SK-N-SH (cell line): ENCODE data around the gene MRGPRX3. TPM values are rescaled to one million over a fixed set of nuclear protein-coding genes. Genes with fewer than 3 reads are reported as not detected.

Experiments
- CTCF ChIA-PET: fragments of 300-600, 350-600 bp; formaldehyde crosslinking; extraction: SDS; loops from one replicate; lab custom pipeline; 2021; lab: Yijun Ruan, JAX
- POLR2A ChIA-PET: fragments of 350-600 bp; sonication (Branson Sonifier 250); formaldehyde crosslinking; extraction: SDS; loops from one replicate; lab custom pipeline; 2020; ENCODE audit warnings: antibody characterized with exemption, inconsistent platforms; lab: Yijun Ruan, JAX
- DNase-seq: peaks from one replicate; pipeline ENCODE4 v3.0.0; 2012
- H2AFZ ChIP-seq: fragments of 200-600 bp; sonication (generic); 2 replicates; pipeline ENCODE4 v1.8.1; 2016; ENCODE audit warnings: antibody characterized with exemption, mild to moderate bottlenecking, low read depth
- H3F3A ChIP-seq: fragments of 200-600 bp; sonication (generic); replicated peaks from 2 replicates; pipeline ENCODE3; 2016; ENCODE audit warnings: antibody characterized with exemption, mild to moderate bottlenecking; ENCODE audit not compliant: insufficient read depth
- H3K27ac ChIP-seq, 2 experiments: fragments of 200-500 bp in 1 of 2; fragments of 200-600 bp in 1 of 2; sonication (Bioruptor generic) in 1 of 2; sonication (generic), shearing (Covaris generic) in 1 of 2; 2 replicates each; pipeline versions ENCODE4 v1.5.1 to v1.6.1; 2014 to 2016; ENCODE audit warnings: low read depth in 2 of 2, inconsistent platforms in 1 of 2, low read length in 1 of 2, mild to moderate bottlenecking in 1 of 2, mixed read lengths in 1 of 2
- H3K27me3 ChIP-seq: fragments of 200-600 bp; sonication (generic), shearing (Covaris generic); 2 replicates; pipeline ENCODE4 v1.6.1; 2016; ENCODE audit warnings: mixed run types; ENCODE audit not compliant: insufficient read depth
- H3K36me3 ChIP-seq, 2 experiments: fragments of 200-500 bp in 1 of 2; fragments of 200-600 bp in 1 of 2; sonication (Bioruptor generic) in 1 of 2; sonication (generic) in 1 of 2; replicated peaks in 1 of 2; 2 replicates each; pipeline versions ENCODE3 to v1.5.1; 2014 to 2016; ENCODE audit warnings: low read length in 1 of 2, mild to moderate bottlenecking in 1 of 2; ENCODE audit not compliant: insufficient read depth in 2 of 2, control insufficient read depth in 1 of 2
- H3K4me1 ChIP-seq, 2 experiments: fragments of 200-500 bp in 1 of 2; fragments of 200-600 bp in 1 of 2; sonication (Bioruptor generic) in 1 of 2; sonication (generic), shearing (Covaris generic) in 1 of 2; 2 replicates each; pipeline versions ENCODE4 v1.5.1 to v1.6.1; 2014 to 2016; ENCODE audit warnings: low read depth in 1 of 2, low read length in 1 of 2, mixed run types in 1 of 2; ENCODE audit not compliant: insufficient read depth in 2 of 2, control insufficient read depth in 1 of 2
- H3K4me2 ChIP-seq: fragments of 200-600 bp; sonication (generic), shearing (Covaris generic); 2 replicates; pipeline ENCODE4 v1.6.1; 2017; ENCODE audit warnings: mixed run types
- H3K4me3 ChIP-seq, 2 experiments: fragments of 200-500 bp in 1 of 2; fragments of 200-600 bp in 1 of 2; sonication (Bioruptor generic) in 1 of 2; sonication (generic), shearing (Covaris generic) in 1 of 2; 2 replicates each; pipeline versions ENCODE4 v1.5.1 to v1.8.1; 2014 to 2016; ENCODE audit warnings: low read depth in 2 of 2, inconsistent platforms in 1 of 2, low read length in 1 of 2, mild to moderate bottlenecking in 1 of 2, mixed read lengths in 1 of 2, moderate library complexity in 1 of 2
- H3K79me2 ChIP-seq: fragments of 200-600 bp; sonication (generic); 2 replicates; pipeline ENCODE4 v1.8.1; 2017; ENCODE audit warnings: mild to moderate bottlenecking; ENCODE audit not compliant: insufficient read depth
- H3K9ac ChIP-seq: fragments of 200-600 bp; sonication (generic); 2 replicates; pipeline ENCODE4 v1.6.1; 2017; ENCODE audit warnings: mixed run types
- H3K9me2 ChIP-seq: fragments of 200-600 bp; sonication (generic); 2 replicates; pipeline ENCODE4 v1.6.1; 2017; ENCODE audit warnings: mixed run types
- H3K9me3 ChIP-seq: fragments of 200-600 bp; sonication (generic); 2 replicates; pipeline ENCODE4 v1.6.1; 2017; ENCODE audit warnings: mixed run types, mild to moderate bottlenecking, moderate library complexity
- H4K20me1 ChIP-seq: fragments of 200-600 bp; sonication (generic); 2 replicates; pipeline ENCODE4 v1.6.1; 2017; ENCODE audit warnings: mild to moderate bottlenecking, mixed run types; ENCODE audit not compliant: insufficient read depth
- EZH2phosphoT487 ChIP-seq: fragments of 200-600 bp; sonication (generic); IDR thresholded peaks from 2 replicates; pipeline ENCODE4 v1.6.1; 2017; ENCODE audit warnings: low read depth, mixed run types, mild to moderate bottlenecking, antibody characterized with exemption, moderate library complexity, borderline replicate concordance
- FOSL2 ChIP-seq: IDR thresholded peaks from 2 replicates; pipeline ENCODE4 v1.4.0; 2012; ENCODE audit warnings: low read depth, mild to moderate bottlenecking, moderate library complexity, borderline replicate concordance
- GATA2 ChIP-seq: sonication (generic); formaldehyde crosslinking; IDR thresholded peaks from 2 replicates; pipeline ENCODE4 v1.5.0; 2020; ENCODE audit warnings: mild to moderate bottlenecking, missing genetic modification reagents
- JUND ChIP-seq: IDR thresholded peaks from 2 replicates; pipeline ENCODE4 v1.4.0; 2012
- MEF2A ChIP-seq: IDR thresholded peaks from 2 replicates; pipeline ENCODE4 v1.4.0; 2012; ENCODE audit warnings: low read depth, borderline replicate concordance
- MXI1 ChIP-seq: IDR thresholded peaks from 2 replicates; pipeline ENCODE4 v1.6.1; 2012; ENCODE audit warnings: mild to moderate bottlenecking, low read depth, low read length, improper control_type of control experiment
- RFX5 ChIP-seq: IDR thresholded peaks from 2 replicates; pipeline ENCODE4 v1.6.1; 2012; ENCODE audit warnings: mild to moderate bottlenecking, improper control_type of control experiment, low read length
- WGBS: methylation state at CpG from one replicate; pipeline ENCODE4 v1.1.6; 2017; ENCODE audit warnings: low lambda C conversion rate; 5-methylcytosine and 5-hydroxymethylcytosine counted together
- polyA plus RNA-seq, 3 experiments: library from polyadenylated mRNA; depleted of rRNA; stranded (reverse); fragments of >200 nt; gene quantifications; 2 replicates each; pipeline ENCODE4 v1.2.3, GENCODE V29; 2012
- TF ChIP-seq, protein P1 (sequence below): fragments of 150-350 bp; IDR thresholded peaks from 2 replicates; pipeline ENCODE4 v1.6.1; 2016; ENCODE audit warnings: mild to moderate bottlenecking, low read depth, low read length
- TF ChIP-seq, protein P2 (sequence below): fragments of 150-350 bp; IDR thresholded peaks from 2 replicates; pipeline ENCODE4 v1.6.1; 2017; ENCODE audit warnings: antibody characterized with exemption, low read length, low read depth, borderline replicate concordance
- TF ChIP-seq, protein P3 (sequence below): IDR thresholded peaks from 2 replicates; pipeline ENCODE4 v1.4.0; 2012; ENCODE audit warnings: low read depth
- TF ChIP-seq, protein P4 (sequence below): IDR thresholded peaks from 2 replicates; pipeline ENCODE4 v1.6.1; 2012; ENCODE audit warnings: mild to moderate bottlenecking, low read depth, low read length, moderate library complexity

The MRGPRX3 gene
- polyA plus RNA-seq, 1 of the 3 experiments (the other 2 are of a cell fraction): not detected

DNA sequence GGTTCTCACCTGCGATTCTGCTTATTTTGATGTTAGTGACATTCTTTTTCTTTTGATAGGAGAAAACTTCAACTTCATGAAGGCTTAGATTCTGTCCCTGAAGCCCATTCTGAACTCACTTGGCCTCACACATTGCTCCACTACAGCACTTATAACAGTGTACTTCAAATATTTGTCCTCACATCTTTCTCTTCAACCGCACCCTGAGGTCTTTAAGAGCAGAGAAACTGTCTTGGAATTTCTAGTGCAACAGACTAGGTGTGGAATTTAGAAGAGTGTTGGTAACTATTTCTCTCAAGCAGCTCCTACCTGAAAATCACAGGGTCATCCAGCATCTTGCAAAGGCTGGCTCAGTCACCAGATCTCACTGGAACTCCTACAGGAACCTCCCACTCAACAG lies 7.8 kb downstream of the MRGPRX3 start:
- no peaks in the 10 kb centered on the region for H3K79me2 ChIP-seq
- no peak overlapping the region for H3K9ac ChIP-seq
- no peaks in the 10 kb centered on the region for H3K4me1 ChIP-seq
- no peaks in the 10 kb centered on the region for H3K9me3 ChIP-seq
- ChIA-PET CTCF (interaction anchor here (0.9 kb wide), 1 partner anchor 25 kb away, joined by 3 read pairs; no protein-coding TSS in a partner anchor), POLR2A (no interaction called here)
- H3K4me3 ChIP-seq: no peak overlapping the region
- no peaks in the 10 kb centered on the region for H4K20me1 ChIP-seq
- WGBS: 61% methylated on average over 2 of the region's 2 CpGs
- peaks cover 3% of the 10 kb centered on the region; the same call in 1 of the 2 replicates for H3K27me3 ChIP-seq
- no peak overlapping the region for H2AFZ ChIP-seq
- no peaks in the 10 kb centered on the region for H3K36me3 ChIP-seq
- H3K27ac ChIP-seq: no peak overlapping the region
- no peak for DNase-seq
- no peaks in the 10 kb centered on the region for H3F3A ChIP-seq
- H3K4me2 ChIP-seq: no peak overlapping the region
- TF ChIP-seq MXI1 (no peak), JUND (no peak), FOSL2 (no peak)
- no peaks in the 10 kb centered on the region for H3K9me2 ChIP-seq

DNA sequence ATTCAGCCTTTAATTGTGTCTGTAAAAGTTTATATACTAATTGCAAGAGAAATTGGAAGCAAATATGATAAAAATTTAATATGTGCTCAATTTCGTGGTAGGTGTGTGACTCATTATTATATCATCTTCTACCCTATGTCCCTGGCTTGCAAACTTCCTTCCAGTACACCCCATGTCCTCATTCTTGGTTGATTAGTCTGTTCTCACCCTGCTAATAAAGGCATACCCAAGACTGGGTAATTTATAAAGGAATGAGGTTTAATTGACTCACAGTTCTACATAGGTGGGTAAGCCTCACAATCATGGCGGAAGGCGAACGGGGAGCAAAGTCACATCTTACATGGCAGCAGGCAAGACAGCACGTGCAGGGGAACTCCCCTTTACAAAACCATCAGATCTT lies 11.9 kb downstream of the MRGPRX3 start:
- Histone ChIP-seq H3K27me3 (peaks cover 8% of the 10 kb centered on the region; the same call in 1 of the 2 replicates), H4K20me1 (no peaks in the 10 kb centered on the region), H3K9me3 (no peaks in the 10 kb centered on the region), H3K9me2 (no peaks in the 10 kb centered on the region), H2AFZ (no peak overlapping the region), H3F3A (no peaks in the 10 kb centered on the region), H3K9ac (no peak overlapping the region), H3K36me3 (no peaks in the 10 kb centered on the region), H3K4me1 (no peaks in the 10 kb centered on the region), H3K4me2 (no peak overlapping the region), H3K79me2 (no peaks in the 10 kb centered on the region), H3K27ac (no peak overlapping the region), H3K4me3 (no peak overlapping the region)
- ChIA-PET CTCF (interaction anchor here (1.2 to 1.5 kb wide), 2 partner anchors 29 to 153 kb away, joined by 3 to 5 read pairs; no protein-coding TSS in a partner anchor), POLR2A (no interaction called here)
- WGBS: 55% methylated on average over 5 of the region's 5 CpGs
- TF ChIP-seq, protein P1, sequence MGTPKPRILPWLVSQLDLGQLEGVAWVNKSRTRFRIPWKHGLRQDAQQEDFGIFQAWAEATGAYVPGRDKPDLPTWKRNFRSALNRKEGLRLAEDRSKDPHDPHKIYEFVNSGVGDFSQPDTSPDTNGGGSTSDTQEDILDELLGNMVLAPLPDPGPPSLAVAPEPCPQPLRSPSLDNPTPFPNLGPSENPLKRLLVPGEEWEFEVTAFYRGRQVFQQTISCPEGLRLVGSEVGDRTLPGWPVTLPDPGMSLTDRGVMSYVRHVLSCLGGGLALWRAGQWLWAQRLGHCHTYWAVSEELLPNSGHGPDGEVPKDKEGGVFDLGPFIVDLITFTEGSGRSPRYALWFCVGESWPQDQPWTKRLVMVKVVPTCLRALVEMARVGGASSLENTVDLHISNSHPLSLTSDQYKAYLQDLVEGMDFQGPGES: no peak
- TF ChIP-seq JUND (no peak), RFX5 (no peak), EZH2phosphoT487 (no peak), GATA2 (CRISPR knock-in tag) (no peak), MXI1 (no peak), MEF2A (no peak)
- TF ChIP-seq, protein P2, sequence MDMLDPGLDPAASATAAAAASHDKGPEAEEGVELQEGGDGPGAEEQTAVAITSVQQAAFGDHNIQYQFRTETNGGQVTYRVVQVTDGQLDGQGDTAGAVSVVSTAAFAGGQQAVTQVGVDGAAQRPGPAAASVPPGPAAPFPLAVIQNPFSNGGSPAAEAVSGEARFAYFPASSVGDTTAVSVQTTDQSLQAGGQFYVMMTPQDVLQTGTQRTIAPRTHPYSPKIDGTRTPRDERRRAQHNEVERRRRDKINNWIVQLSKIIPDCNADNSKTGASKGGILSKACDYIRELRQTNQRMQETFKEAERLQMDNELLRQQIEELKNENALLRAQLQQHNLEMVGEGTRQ: no peak
- TF ChIP-seq, protein P3, sequence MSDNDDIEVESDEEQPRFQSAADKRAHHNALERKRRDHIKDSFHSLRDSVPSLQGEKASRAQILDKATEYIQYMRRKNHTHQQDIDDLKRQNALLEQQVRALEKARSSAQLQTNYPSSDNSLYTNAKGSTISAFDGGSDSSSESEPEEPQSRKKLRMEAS: no peak
- TF ChIP-seq, protein P4, sequence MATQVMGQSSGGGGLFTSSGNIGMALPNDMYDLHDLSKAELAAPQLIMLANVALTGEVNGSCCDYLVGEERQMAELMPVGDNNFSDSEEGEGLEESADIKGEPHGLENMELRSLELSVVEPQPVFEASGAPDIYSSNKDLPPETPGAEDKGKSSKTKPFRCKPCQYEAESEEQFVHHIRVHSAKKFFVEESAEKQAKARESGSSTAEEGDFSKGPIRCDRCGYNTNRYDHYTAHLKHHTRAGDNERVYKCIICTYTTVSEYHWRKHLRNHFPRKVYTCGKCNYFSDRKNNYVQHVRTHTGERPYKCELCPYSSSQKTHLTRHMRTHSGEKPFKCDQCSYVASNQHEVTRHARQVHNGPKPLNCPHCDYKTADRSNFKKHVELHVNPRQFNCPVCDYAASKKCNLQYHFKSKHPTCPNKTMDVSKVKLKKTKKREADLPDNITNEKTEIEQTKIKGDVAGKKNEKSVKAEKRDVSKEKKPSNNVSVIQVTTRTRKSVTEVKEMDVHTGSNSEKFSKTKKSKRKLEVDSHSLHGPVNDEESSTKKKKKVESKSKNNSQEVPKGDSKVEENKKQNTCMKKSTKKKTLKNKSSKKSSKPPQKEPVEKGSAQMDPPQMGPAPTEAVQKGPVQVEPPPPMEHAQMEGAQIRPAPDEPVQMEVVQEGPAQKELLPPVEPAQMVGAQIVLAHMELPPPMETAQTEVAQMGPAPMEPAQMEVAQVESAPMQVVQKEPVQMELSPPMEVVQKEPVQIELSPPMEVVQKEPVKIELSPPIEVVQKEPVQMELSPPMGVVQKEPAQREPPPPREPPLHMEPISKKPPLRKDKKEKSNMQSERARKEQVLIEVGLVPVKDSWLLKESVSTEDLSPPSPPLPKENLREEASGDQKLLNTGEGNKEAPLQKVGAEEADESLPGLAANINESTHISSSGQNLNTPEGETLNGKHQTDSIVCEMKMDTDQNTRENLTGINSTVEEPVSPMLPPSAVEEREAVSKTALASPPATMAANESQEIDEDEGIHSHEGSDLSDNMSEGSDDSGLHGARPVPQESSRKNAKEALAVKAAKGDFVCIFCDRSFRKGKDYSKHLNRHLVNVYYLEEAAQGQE: no peak
- no peak for DNase-seq
